Measurements from ENCODE around the gene DEPP1.
A peak's percentile ranks its signal among the peaks of the same experiment; 100 is the strongest.

Gene DEPP1

DNA sequence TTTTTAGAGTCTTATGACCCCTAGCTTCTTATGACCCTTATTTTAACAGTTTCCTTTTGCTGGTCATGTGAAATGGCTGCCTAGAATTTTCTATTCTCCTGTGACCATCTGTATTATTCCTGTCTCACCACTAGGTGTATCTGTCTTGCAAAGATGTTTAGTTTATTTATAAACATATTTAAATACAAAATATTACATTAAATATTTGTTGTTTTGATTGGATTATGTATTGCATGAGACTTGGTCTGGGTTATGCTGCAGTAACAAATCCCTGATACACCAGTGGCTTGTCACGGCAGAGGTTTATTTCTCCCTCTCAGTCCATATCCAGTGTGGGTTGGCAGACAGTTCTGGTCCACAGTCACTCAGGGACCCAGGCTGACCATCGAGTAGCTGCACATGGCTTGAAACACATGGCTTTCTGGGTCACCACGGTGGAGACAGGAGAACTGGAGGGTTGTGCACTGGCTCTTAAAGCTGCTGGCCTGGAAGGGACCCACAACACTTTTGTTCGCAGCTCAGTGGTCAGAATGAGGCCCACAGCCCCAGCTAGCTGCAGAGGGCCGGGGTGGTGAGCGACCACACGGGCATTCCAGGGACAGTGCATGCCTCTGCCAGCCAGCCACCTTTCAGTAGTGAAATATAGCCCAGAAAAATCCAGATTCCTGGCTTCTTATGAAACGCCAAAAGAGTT is 11.6 kb downstream of the DEPP1 start:
- DNase-seq (ENCODE audit: low spot score), result no peak

DNA sequence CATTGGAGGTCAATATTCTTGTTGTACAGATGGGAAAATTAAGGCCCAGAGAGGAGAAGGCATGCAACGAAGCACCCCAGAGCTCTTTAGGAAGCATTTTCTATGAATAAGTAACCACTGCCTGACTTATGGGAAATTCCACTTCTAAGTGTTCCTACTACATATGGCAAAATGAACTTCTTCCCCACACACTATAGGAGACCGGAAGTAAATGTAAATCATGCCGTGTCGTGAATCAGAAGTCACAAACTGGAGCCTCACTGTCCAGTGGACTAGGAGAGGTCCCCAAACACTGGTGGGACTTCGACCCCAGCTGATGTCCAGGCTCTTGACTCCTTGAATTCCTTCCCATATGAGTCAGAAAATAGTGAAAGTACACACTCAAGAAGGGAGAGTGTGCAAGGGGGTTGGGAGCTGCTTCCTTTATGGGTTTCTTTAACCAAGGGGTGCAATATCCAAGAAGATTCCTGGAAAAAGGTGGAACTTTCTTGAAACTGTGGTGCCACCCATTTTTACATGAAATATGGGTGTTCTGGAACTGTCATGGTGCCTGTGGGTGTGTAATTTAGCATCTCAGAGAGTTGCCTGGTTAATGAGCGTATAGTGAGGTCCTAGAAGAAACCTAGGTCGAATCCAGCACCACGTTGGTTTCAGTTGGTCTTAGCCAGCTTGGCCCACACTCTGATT is 12.3 kb downstream of the DEPP1 start:
- no peak for DNase-seq (ENCODE audit: low spot score)

DNA sequence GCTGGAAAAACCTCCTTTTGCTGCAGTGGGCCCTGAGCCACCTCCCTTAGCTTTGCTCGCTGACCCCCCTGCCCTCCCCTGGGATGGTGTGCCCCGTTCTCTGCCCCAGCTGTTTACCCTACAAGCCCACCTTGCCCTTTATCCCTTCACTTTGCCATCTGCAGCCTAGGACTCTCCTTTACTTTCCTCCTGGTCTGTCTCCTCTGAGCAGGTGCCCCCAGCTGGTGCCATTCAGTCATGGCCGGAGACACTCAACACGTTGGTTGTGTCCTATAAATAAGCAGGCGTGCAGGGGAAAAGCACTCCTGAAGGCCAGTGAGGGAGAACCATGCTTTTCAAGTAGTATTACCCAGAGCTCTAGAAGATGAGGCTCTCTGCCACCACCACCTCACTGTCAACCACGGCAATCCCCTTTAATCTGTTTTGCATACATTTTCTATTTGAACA is 12.9 kb downstream of the DEPP1 start:
- DNase-seq (ENCODE audit: low spot score), result no peak

DNA sequence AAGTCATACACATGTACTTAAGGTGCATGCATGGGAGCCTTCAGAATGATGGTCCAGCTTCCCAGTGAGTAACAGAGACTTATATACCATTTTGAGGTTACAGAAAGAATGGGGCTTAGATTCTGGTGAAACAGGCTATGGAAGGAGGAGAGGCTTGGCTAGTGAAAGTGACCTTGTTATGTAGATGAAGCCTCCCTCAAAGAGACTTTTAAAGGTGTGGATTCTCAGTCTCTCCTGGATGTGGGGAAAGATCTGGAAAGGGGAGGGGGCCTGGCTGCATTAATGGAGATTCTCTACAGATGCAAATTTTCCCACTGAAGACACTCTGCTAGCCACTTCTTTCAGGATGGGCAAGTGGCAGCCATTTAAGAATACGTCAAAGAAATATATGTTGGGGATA is 13.5 kb downstream of the DEPP1 start:
- DNase-seq (ENCODE audit: low spot score), result no peak

DNA sequence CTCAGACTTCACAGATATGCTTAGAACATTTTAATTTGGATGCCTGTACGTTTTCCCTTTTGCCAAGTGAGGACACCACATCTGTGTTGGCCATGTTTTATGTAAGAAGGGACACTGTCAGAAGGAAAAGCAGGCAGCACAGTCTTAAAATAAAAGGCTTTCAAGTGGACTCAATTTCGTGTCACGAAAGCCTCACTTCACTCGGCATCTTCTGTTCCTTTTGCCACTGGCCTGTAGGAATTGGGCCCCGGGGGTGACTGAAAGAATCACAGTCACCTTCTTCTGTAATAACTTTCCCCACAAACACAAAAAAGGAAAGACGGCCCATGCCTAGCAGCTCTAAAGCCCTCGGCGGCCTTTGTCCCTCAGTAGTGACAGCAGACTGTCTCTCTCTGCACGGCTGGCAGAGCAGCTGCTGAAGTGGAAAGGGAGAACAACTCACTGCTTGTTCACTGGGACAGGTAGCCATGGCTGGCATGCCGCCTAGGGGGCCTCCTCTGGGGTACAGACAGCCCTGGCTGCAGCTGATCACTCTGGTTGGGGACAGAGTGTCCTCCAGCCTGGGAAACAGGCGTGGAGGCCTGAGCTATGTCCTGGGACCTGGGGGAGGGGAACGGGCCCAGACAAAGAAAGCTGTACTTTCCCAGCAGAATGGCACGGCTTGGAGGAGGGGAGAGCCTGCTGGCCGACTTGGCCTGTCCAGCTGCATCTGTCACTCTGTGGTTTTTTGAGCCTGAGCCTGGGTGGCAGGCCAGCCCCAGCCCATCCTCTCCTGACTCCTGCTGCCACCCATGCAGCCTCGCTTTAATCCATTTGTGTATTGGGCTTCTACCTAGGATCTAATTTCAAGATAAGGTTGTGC is 14.6 kb downstream of the DEPP1 start:
- DNase-seq (ENCODE audit: low spot score), result peak; percentile 97

DNA sequence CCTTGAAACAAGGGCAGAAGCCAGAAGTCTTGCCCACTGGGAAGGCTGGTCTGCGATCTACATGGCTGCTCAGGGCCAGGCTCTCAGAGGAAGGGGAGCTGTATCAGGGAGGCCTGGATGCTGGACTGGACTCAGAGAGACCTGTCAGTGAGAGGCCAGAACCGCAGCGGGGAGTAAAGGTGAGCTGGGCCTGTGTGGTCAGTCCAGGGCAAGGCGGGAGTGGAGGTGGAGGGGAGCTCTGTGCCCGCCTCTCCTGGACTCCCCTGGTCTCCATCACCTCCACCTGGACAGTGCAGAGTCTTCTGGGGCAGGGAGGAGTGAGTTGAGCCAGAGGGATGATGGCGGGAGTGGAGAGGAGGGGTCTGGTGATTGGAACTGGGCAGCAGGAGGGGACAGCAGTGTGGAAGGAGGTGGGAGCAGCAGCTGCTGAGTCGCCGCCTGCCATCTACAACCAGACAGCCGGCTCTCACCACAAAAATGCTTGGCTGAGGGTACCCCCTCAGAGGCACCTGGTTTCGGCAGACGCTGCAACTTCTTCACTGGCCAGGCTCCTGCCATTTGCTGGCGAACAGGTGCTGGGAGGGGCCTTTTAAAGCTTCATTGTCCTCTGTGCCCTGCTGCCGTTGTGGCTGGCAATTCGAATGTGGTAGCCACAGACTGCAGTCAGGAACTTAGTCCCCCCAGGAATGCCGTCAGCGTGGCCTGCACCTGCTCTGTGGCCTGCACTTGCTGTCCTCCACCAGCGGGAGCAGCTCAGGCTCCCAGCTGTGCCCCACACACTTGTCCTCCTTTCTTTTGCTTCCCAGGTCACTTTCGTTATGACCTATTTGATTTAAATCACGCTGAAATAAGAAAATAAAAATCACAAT is 15.5 kb downstream of the DEPP1 start:
- DNase-seq (ENCODE audit: low spot score), result no peak

DNA sequence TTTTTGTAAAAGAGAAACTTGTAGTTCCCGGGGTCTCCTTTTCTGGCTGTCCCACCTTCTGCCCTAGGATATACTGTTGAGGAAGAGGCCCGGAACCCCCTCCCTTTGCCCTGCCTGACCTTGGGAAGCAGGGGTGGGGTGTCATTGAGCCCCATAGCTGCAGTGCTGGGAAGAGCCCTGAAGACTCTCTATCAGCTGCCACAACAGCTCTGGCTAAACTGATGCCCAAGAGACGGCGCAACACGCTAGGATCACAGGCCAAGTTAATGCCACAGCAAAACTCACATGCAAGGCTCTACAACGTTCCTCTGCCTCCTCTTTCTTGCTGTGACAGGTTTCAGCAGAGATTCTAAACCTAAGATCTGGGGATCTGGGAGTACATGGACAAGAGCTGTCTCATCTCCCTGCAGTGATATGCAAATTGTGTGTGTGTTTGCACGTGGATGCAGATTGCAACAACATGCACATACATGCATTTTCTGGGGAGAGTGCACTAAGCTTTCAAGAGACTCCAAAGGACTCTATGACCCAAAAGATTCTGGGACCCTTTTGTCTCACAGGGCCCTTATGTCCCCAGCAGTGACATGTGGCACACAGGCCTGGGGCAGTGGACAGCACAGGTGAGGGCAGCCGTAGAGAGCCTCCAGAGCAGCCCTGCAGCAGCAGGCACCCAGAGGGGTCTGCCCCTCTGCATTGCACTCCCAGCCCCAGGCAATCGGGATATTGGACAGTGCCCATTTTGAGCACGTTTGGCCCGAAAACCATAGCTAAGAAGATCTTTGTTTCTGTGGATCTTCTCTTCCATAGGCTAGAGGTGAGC is 16.5 kb downstream of the DEPP1 start:
- DNase-seq (ENCODE audit: low spot score), result no peak

DNA sequence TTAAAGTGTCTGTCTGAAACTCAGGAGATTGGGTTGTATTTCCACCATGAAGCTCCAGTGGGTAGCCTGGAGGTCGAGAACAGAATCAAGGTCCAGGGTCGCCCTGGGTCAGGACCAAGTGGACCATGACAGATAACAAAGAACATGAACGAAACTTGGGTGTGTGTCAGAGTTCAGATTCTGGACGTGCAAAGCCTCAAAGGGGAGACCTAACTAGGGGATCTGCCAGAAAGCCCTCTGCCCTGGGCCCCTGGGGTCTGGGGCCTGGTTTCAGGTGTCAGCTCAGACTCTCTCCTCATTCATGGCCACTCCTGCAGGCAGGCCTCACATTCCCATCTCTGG is 17.4 kb downstream of the DEPP1 start:
- DNase-seq (ENCODE audit: low spot score), result no peak

DNA sequence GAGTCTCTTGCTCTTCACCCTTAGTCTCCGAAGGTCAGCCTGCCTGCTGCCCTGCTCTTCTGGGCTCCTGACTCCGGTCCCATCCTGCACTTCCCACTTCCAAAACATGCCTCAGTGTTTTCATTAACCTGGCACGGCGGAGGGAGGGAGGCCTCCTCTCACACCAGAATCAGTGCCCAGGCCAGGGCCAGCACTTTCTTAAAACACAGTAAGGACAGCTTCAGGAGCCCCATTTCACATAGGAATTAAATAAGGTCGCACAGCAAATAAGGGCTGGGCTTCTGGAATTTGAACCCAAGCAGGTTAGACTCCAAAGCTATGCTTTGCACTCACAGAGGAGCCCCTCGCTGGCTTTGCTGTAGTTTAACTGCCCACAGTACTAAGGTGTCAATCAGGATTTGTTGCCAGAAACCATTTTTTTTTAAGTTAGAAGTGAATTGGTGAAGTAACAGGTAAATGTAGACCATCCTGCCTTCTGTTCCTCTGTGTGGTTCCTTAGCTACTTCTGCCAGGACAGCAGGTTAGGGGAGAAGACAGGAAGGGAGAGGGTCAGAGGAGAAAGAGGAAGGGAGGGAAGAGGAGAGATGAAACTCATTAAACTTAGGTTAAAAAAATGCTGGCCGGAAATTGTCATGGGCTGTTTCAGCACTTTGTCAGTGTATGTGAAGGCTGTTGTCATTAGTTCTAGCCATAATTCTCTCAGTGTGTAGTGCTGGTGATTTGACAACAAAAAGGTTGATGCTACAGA is 18.0 kb downstream of the DEPP1 start:
- DNase-seq (ENCODE audit: low spot score), result no peak

DNA sequence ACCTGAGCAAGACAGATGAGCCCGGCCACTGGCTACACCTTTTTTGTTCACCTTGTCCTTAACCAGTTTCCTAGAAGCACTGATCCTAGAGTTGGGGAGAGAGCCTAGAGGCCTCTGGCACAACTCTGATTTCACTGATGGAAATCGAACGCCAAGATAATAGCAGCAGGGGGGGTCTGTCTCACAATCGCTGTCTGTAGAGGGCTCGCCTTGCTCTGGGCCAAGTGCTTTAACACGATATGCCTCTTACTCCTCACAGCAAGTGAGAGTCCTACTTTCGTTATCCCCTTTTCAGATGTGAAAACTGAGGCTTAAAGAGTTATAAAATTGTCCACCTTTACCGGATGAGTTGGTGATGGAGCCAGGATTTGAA is 18.5 kb downstream of the DEPP1 start:
- DNase-seq (ENCODE audit: low spot score), result no peak

DNA sequence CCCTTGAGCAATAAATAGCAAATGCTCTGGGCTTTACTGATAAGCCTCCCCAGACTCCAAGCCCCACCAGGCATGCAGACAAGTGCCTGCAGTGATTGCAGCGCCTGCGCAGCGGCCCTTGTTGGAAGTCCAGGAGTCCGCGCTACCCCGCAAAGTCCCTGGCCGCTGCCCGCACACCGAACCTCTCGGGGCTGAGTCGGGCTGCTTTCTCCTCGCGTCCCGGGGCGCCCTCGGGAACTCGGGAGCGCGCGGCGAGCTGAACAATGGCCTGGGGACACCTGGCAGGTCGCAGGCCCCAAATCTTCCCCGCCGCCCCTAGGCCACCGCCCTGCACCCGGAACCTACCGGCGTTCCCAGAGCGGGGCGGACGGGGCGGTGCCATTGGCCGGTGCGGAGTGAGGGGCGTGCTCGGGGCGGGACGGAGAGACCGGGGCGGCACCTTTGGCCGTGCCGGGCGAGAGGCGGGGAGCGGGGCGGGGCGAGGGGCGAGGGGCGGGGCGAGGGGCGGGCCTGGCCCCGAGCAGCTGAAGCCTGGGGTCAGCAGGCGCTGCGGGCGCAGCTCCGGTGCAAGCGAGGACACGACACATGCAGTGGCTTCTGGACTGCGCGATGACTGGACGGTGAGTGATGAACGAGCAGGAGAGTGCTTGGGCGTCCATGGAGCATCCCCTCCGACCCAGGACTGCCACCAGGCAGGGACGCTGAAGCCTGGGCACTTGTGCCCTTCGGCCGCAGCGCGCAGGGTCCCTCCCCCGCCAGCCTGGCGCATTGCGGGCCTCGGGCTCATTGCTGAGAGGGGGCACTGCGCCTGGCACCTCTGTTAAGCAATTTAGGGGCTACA is 19.1 kb downstream of the DEPP1 start, which contains the start of gene RASSF4:
RASSF4 (plus strand) TSS at position 556 of the 841 bp plus-strand sequence. CDS start 10,401 bp downstream, outside the sequence.
- DNase-seq (ENCODE audit: low spot score), result peak; percentile 91

DNA sequence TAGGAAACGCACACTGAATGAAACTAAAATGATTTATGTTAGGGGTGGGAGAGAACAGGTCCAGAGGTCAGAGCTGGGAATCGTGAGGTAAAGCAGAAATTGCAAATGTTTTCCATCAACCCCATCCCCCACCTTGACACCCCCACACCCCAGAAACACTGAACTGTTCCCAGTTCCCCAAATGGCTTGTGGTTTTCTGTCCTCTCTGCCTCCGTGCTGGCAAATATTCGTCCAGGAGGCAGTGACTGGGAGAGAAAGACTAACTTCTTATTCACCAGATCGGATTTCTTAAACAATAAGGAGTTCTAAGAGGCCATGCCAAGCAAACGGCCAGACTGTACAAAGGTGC is 19.7 kb downstream of the DEPP1 start:
- no peak for DNase-seq (ENCODE audit: low spot score)

DNA sequence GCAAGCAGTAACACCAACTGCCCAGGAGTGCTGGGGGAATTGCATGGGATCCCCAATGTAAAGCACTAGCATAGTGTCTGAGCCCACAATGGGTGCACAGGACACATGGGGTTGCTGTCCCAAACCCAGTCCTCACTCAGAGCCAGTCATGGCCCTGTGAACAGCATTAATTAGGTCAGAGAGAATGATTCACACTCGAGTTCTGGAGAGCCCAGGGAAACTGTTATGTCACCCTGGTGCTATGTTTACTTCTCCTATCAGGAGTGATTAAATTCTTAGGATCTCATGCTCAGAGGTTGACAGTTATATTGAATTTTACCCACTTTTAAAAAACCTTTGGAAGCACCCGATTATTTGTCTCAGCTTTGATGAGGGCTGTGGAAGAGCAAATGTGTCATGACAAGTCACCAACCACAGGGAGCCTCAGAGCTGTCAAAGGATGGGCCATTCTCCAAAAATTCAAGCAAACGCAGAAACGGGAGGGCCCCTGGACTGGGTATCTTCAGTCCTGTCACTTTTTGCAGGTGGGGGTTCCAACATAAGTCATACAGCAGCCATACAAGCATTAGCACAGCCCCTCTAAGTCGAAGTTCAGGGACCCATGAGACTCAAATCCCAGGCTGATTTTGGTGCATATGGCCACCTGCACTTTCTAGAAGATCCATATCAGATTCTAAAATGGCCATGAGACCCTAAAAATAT is 20.3 kb downstream of the DEPP1 start:
- DNase-seq (ENCODE audit: low spot score), result no peak

DNA sequence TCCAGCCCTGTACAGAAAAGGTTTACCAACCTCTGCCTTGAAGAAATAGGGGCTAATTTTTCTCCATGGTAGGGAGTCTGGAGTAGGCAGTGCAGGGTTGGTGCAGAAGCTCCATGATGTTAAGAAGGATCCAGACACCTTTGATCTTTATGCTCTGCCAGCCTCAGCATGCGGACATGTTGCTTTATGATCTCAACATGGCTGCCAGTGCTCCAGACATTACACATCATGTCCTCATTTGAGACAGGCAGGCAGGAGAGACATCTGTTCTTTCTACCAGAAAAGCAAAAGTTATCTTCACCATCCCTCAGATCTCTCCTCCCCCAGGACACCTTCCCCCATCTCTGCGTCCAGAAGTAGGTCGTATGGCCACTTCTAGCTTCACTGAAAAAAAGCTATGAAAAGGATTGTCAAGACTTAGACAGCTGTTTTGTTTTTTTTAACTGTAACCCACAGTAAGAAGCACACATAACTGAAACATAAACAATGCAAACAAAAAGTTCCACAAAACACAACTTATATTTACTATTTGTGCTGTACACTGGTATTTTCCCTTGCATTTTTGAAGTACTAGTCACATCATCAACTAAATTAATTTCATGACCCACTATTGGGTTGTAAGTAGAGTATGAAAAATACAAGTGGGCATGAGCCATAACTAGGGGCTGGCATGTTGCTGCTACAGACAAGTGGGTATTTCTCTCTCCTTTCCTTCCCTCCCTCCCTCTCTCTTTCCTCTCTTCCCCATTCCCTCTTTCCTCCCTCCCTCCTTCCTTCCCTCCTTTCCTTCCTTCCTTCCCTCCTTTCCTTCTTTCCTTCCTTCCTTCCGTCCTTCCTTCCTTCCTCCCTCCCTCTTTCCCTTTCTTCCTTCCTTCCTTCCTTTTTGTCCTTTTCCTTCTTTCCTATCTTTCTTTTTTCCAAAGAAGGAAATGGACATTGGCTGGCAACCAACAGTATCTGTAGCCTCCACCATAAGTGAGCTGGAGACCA is 21.6 kb downstream of the DEPP1 start:
- no peak for DNase-seq (ENCODE audit: low spot score)

DNA sequence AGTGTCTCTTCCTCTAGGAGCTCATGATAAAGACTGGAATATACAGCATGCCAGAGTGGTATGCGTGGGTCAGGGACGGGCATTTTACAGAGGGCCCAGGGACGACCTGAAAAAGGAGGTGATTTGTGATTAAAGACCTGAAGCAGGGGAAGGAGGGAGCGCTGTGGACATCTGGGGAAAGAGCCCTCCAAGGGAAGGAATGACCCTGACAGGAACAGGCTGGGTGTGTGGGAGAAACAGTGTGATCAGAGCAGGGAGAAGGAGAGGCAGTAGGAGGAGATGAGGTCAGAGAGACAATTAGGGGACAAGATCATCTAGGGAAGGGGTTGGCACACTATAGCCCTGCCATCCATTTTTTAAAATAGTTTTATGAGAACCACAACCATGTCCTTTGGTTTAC is 22.4 kb downstream of the DEPP1 start:
- no peak for DNase-seq (ENCODE audit: low spot score)

DNA sequence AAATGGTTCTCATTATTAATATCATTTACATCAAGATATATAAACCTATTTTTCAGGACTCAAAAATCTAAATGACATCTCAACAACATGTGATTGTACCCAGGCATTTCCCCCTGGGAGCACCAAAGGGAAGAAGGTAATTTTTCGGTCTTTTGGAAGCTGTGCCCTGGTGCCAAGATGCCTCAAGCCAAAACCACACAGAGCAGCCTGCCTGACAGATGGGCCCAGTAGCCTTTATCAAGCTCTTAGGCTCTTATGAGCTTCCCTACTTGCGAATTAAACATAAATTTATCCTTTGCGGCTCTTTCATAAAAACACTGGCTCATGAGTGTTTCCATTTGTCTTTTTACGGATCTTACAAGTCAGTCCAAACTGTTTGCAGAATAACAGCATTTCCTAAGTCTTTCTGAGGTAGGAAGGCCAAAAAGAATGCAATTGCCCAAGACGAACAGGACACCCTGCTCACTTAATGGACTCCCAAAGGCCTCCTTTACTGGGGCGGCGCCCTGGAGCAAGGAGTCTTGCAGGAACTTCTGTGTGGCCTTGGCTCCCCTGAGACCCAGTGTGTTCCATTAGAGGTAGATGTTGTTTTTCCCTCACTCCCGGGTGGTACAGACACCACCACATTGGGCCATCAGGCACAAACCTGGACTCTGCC is 23.1 kb downstream of the DEPP1 start:
- no peak for DNase-seq (ENCODE audit: low spot score)

DNA sequence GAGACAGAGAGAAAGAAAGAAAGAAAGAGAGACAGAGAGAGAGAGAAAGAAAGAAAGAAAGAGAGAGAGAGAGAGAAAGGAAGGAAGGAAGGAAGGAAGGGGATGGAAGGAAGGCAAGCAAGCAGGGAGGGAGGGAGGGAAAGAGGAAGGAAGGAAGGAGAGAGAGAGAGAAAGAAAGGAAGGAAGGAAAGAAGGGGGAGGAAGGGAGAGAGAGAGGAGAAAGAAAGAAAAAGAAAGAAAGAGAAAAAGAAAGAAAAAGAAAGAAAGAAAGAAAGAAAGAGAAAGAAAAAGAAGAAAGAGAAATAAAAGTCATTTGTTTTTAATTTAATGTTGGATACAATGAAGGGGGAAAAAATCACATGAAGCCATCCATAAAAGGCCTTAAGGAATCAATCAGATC is 23.6 kb downstream of the DEPP1 start:
- no peak for DNase-seq (ENCODE audit: low spot score)
